Measurements from ENCODE around the gene TMEM129. TPM values are rescaled to one million over a fixed set of nuclear protein-coding genes. Genes with fewer than 3 reads are reported as not detected.
A peak's percentile ranks its signal among the peaks of the same experiment; 100 is the strongest.

The TMEM129 gene
- total RNA-seq, 1 experiment from 2014 or later, result 29.8 TPM

DNA sequence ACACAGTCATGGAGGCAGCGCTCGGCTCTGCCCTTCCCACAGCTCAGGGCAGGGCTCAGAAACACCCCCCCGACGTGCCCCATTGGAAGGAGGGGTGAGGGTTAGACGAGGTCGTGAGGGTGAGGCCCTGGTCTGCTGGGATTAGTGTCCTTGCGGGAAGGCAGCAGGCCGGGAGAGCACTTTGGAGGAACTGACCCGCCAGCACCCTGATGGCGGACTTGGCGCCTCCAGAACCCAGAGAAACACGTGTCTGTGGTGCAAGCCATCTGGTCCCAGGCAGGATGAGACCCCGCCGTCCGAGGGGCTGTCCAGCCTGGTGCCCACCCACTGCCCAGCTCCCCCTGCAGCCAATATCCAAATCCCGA, 26.5 kb upstream of the TMEM129 start:
- no peak for DNase-seq
- BruUV-seq (replicated peaks), result no TSS peak
- no peak overlapping the region for H3K4me3 Mint-ChIP-seq (ENCODE audit: low read depth, unreplicated experiment)
- CTCF ChIA-PET, result interaction anchor here (0.9 to 2.6 kb wide), 5 partner anchors 20 to 163 kb away, joined by 3 to 18 read pairs (median 4); no protein-coding TSS in a partner anchor
- no peaks in the 10 kb centered on the region for H3K27me3 Mint-ChIP-seq (ENCODE audit: unreplicated experiment)
- H3K27ac Mint-ChIP-seq (ENCODE audit: unreplicated experiment), result no peak overlapping the region
- peaks cover 17% of the 10 kb centered on the region for H3K36me3 Mint-ChIP-seq (ENCODE audit: insufficient read depth, unreplicated experiment)
- no peaks in the 10 kb centered on the region for H3K9me3 Mint-ChIP-seq (ENCODE audit: low read depth, unreplicated experiment)
- TF ChIP-seq, protein P1, sequence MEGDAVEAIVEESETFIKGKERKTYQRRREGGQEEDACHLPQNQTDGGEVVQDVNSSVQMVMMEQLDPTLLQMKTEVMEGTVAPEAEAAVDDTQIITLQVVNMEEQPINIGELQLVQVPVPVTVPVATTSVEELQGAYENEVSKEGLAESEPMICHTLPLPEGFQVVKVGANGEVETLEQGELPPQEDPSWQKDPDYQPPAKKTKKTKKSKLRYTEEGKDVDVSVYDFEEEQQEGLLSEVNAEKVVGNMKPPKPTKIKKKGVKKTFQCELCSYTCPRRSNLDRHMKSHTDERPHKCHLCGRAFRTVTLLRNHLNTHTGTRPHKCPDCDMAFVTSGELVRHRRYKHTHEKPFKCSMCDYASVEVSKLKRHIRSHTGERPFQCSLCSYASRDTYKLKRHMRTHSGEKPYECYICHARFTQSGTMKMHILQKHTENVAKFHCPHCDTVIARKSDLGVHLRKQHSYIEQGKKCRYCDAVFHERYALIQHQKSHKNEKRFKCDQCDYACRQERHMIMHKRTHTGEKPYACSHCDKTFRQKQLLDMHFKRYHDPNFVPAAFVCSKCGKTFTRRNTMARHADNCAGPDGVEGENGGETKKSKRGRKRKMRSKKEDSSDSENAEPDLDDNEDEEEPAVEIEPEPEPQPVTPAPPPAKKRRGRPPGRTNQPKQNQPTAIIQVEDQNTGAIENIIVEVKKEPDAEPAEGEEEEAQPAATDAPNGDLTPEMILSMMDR (IDR thresholded peaks at IDR 0.05; ENCODE audit: unreplicated experiment), result no peak
- H3K4me1 Mint-ChIP-seq (ENCODE audit: low read depth, unreplicated experiment), result no peaks in the 10 kb centered on the region
- intact Hi-C loops (cut with micrococcal nuclease; ENCODE audit: unreplicated experiment), result no loop called here

DNA sequence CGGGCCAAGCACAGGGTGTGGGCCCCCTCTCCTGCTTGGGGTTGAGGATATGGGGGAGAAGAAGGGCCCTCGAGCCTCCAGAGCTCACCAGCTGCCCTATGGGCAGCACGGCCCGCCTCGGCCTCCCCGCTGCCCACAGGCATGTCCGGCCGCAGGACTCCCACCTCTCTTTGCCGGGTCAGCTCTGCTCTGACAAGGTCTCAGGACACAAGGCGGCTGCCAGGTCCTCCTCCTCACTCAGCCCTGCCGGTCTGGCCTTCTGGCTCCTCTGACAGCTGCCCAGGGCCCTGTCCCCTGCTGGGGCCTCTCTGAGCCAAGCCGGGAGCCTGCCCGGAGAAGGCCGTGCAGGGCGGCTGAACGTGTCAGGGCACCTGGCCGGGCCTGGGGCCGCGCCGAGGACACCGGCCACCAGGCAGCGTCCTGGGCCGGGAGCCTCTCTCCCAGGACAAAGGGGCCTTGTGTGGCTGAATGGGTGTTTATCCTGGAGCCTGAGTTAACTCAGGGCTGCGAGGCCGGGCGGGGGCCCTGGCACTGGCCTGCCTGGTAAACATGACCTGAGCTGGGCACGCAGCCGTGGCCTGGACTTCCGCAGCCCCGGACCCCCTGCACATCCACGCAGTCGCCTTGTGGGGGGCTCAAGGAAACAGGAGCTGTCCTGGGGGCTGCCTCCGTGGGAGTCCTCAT, 25.9 kb upstream of the TMEM129 start:
- Mint-ChIP-seq H3K9me3 (ENCODE audit: low read depth, unreplicated experiment) (no peaks in the 10 kb centered on the region), H3K27me3 (ENCODE audit: unreplicated experiment) (no peaks in the 10 kb centered on the region), H3K36me3 (ENCODE audit: insufficient read depth, unreplicated experiment) (peaks cover 21% of the 10 kb centered on the region), H3K4me1 (ENCODE audit: low read depth, unreplicated experiment) (no peaks in the 10 kb centered on the region), H3K27ac (ENCODE audit: unreplicated experiment) (no peak overlapping the region), H3K4me3 (ENCODE audit: low read depth, unreplicated experiment) (no peak overlapping the region)
- DNase-seq, result peak; percentile 68
- TF ChIP-seq, protein P1 (IDR thresholded peaks at IDR 0.05; ENCODE audit: unreplicated experiment), result no peak
- CTCF ChIA-PET, result interaction anchor here (0.9 to 2.6 kb wide), 5 partner anchors 20 to 164 kb away, joined by 3 to 18 read pairs (median 4); no protein-coding TSS in a partner anchor
- BruUV-seq (replicated peaks), result no TSS peak
- intact Hi-C loops (cut with micrococcal nuclease; ENCODE audit: unreplicated experiment), result no loop called here

DNA sequence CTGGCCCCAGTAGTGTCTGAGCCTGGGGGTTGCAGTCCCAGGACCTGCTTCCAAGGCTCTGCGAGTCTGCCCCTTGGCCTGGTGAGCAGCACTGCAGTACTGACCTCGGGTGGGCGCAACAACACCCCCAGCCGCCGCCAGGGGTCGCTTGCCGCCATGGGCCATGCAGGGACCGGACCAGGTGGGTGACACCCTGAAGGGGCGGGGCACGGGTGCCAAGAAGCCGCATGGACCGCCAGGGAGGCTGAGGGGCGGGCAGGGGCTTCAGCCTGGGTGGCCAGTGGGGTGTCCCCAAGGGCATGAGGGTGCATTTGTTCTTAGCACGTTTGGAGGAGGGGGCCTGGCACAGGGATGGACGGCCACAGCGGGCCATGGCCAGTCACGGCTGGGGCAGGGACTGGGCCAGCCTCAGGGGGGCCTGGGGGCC, 25.2 kb upstream of the TMEM129 start:
- H3K9me3 Mint-ChIP-seq (ENCODE audit: low read depth, unreplicated experiment), result no peaks in the 10 kb centered on the region
- H3K27ac Mint-ChIP-seq (ENCODE audit: unreplicated experiment), result no peak overlapping the region
- peaks cover 22% of the 10 kb centered on the region for H3K36me3 Mint-ChIP-seq (ENCODE audit: insufficient read depth, unreplicated experiment)
- intact Hi-C loops (cut with micrococcal nuclease; ENCODE audit: unreplicated experiment), result no loop called here
- TF ChIP-seq, protein P1 (IDR thresholded peaks at IDR 0.05; ENCODE audit: unreplicated experiment), result peak; percentile 61
- no peaks in the 10 kb centered on the region for H3K27me3 Mint-ChIP-seq (ENCODE audit: unreplicated experiment)
- DNase-seq, result peak; percentile 91
- H3K4me3 Mint-ChIP-seq (ENCODE audit: low read depth, unreplicated experiment), result no peak overlapping the region
- no peaks in the 10 kb centered on the region for H3K4me1 Mint-ChIP-seq (ENCODE audit: low read depth, unreplicated experiment)
- CTCF ChIA-PET, result no interaction called here
- BruUV-seq (replicated peaks), result no TSS peak

DNA sequence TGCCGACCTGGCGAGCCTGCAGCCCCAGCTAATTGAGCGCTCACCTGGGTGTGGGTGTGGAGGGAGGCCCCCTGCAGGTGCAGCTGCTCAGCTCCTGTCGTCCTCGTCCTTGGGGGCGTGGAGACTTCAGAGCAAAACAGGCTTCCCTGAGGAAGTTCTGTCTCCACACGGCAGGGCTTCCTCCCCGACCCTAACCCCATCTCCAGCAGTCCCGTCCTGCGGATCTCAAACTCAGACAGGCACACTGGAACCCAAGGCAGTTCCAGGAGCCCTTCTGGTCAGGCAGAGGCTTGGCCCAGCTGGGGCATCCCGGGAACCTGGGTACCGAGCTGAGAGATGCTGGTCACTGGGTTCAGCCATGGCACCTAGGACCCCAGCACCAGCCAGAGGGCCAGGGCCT, 24.6 kb upstream of the TMEM129 start:
- Mint-ChIP-seq H3K9me3 (ENCODE audit: low read depth, unreplicated experiment) (no peaks in the 10 kb centered on the region), H3K27ac (ENCODE audit: unreplicated experiment) (no peak overlapping the region), H3K4me3 (ENCODE audit: low read depth, unreplicated experiment) (no peak overlapping the region), H3K27me3 (ENCODE audit: unreplicated experiment) (no peaks in the 10 kb centered on the region), H3K4me1 (ENCODE audit: low read depth, unreplicated experiment) (no peaks in the 10 kb centered on the region), H3K36me3 (ENCODE audit: insufficient read depth, unreplicated experiment) (peaks cover 27% of the 10 kb centered on the region)
- DNase-seq, result no peak
- no TSS peak for BruUV-seq (replicated peaks)
- intact Hi-C loops (cut with micrococcal nuclease; ENCODE audit: unreplicated experiment), result no loop called here
- TF ChIP-seq, protein P1 (IDR thresholded peaks at IDR 0.05; ENCODE audit: unreplicated experiment), result no peak
- CTCF ChIA-PET, result interaction anchor here (0.8 kb wide), 1 partner anchor 63 kb away, joined by 3 read pairs; no protein-coding TSS in a partner anchor
